ENCODE results near the gene NCF4.
A peak's percentile ranks its signal among the peaks of the same experiment; 100 is the strongest.

Gene NCF4

GRCh38 chr22:36874309-36874696 lies 13.5 kb downstream of the NCF4 start:
- peak in 1 of 2 experiments; percentile 39 for DNase-seq (ENCODE audit: low read depth in 1 of 2, low spot score in 1 of 2)
- in situ Hi-C loops (cut with HindIII; ENCODE audit: low pct_unique_long_range_greater_than_20kb, low sequenced_read_pairs), result no loop called here
- TF ChIP-seq JUND (IDR thresholded peaks at IDR 0.05; ENCODE audit: low read depth), result no peak

DNA sequence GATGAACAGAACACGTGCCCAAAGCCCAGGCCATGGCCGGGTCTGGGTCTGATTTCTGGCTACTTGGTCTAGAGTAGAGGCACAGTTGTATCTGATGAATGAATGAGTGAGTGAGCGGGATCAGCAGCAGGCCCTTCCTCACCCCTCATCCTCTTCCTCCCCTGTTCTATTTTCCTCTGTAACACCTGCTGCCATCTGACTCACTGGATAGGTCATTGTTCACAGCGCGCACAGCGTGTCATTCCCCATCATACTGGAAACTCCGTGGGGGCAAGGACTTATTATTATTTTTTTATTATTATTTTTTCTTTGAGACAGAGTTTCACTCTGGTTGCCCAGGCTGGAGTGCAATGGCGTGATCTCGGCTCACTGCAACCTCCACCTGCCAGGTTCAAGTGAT lies 13.9 kb downstream of the NCF4 start:
- DNase-seq (ENCODE audit: low read depth in 1 of 2, low spot score in 1 of 2), result no peak
- in situ Hi-C loops (cut with HindIII; ENCODE audit: low pct_unique_long_range_greater_than_20kb, low sequenced_read_pairs), result no loop called here
- TF ChIP-seq JUND (IDR thresholded peaks at IDR 0.05; ENCODE audit: low read depth), result no peak

GRCh38 chr22:36875741-36876140 lies 14.9 kb downstream of the NCF4 start:
- no peak for TF ChIP-seq JUND (IDR thresholded peaks at IDR 0.05; ENCODE audit: low read depth)
- in situ Hi-C loops (cut with HindIII; ENCODE audit: low pct_unique_long_range_greater_than_20kb, low sequenced_read_pairs), result no loop called here
- no peak for DNase-seq (ENCODE audit: low read depth in 1 of 2, low spot score in 1 of 2)

- in situ Hi-C loops (cut with HindIII; ENCODE audit: low pct_unique_long_range_greater_than_20kb, low sequenced_read_pairs), result no loop called here
- DNase-seq (ENCODE audit: low read depth in 1 of 2, low spot score in 1 of 2), result no peak
- TF ChIP-seq JUND (IDR thresholded peaks at IDR 0.05; ENCODE audit: low read depth), result no peak
These were observed 19.0 kb downstream of the NCF4 start for GRCh38 chr22:36879775-36880174.

- no peak for TF ChIP-seq JUND (IDR thresholded peaks at IDR 0.05; ENCODE audit: low read depth)
- in situ Hi-C loops (cut with HindIII; ENCODE audit: low pct_unique_long_range_greater_than_20kb, low sequenced_read_pairs), result no loop called here
- DNase-seq (ENCODE audit: low read depth in 1 of 2, low spot score in 1 of 2), result no peak
These were observed 20.9 kb downstream of the NCF4 start for GRCh38 chr22:36881504-36882245.

DNA sequence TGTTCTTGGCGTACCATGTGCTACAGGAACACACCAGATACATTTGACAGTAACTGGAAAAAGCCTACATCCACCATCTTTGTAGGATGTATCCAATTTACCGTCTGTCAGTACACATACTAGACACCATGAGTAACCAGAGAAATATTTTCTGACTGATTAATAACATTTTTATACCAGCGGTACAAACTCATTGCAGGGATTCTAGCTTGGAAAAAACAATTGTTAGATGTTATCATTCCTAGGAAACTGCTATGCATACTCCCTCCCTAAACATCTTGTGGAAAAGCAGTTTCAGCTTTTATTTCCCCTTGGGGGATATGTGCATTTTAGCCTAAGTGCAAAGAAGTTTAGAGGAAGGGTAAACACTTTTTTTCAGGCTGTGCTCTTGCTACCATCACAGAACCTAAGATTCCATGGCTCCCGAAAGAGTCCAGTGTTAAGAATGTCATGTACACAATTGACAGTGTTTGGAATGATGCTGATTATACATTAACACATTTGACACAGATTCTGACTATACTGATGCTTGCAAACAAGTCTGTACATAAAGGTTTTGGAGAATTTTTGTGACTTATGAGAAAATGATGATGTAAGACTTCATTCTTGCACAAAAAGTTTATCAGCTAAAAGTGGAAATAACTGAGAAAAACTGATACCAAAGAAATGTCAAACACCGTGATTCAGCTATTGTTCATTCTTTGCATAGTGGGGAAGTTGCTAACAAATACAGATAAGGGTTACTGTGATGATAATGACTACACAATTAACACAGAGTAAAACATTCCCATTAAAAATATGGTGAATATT lies 23.7 kb downstream of the NCF4 start:
- DNase-seq (ENCODE audit: low read depth in 1 of 2, low spot score in 1 of 2), result no peak
- no peak for TF ChIP-seq JUND (IDR thresholded peaks at IDR 0.05; ENCODE audit: low read depth)
- in situ Hi-C loops (cut with HindIII; ENCODE audit: low pct_unique_long_range_greater_than_20kb, low sequenced_read_pairs), result no loop called here

GRCh38 chr22:36885474-36885873 lies 24.7 kb downstream of the NCF4 start:
- in situ Hi-C loops (cut with HindIII; ENCODE audit: low pct_unique_long_range_greater_than_20kb, low sequenced_read_pairs), result no loop called here
- no peak for TF ChIP-seq JUND (IDR thresholded peaks at IDR 0.05; ENCODE audit: low read depth)
- DNase-seq (ENCODE audit: low read depth in 1 of 2, low spot score in 1 of 2), result no peak

- TF ChIP-seq JUND (IDR thresholded peaks at IDR 0.05; ENCODE audit: low read depth), result no peak
- in situ Hi-C loops (cut with HindIII; ENCODE audit: low pct_unique_long_range_greater_than_20kb, low sequenced_read_pairs), result no loop called here
- DNase-seq (ENCODE audit: low read depth in 1 of 2, low spot score in 1 of 2), result no peak
These were observed 25.2 kb downstream of the NCF4 start for GRCh38 chr22:36886016-36886415.

DNA sequence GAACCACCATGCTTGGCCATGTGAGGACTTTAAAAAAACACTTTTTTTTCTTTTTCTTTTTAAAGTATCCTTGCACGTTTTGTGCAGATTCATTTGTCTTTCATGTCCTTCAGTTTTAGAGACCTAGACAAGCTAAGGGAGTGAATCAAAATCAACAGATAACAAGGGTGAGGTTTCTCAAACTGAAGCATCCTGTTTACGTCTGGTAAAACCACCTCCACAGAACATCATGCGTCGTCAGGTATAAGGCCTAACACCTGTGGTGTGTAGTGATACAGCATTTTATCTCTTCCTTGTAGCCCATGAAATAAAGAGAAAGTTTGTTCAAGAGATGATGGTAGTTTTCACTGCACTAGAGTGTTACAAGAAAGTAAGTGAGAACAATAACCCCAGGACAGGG lies 26.4 kb downstream of the NCF4 start:
- no peak for TF ChIP-seq JUND (IDR thresholded peaks at IDR 0.05; ENCODE audit: low read depth)
- no peak for DNase-seq (ENCODE audit: low read depth in 1 of 2, low spot score in 1 of 2)
- in situ Hi-C loops (cut with HindIII; ENCODE audit: low pct_unique_long_range_greater_than_20kb, low sequenced_read_pairs), result no loop called here

DNA sequence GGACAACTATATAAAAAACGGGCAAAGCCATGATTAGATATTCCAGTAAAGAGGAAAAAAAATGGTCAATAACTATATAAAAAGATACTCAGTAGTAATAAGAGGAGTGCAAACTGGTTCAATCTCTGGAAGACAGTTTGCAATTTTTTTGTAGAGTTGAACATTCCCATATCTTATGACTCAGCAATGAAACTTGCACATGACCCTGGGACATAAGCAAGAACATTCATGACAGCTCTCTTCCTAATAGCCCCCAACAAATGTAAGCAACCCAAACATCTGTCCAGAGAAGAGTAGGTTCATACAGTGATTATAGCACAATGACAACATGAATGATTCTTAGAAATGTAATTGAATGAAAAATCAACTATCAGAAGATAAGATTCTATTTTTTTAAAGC lies 30.8 kb downstream of the NCF4 start:
- DNase-seq (ENCODE audit: low read depth in 1 of 2, low spot score in 1 of 2), result no peak
- no peak for TF ChIP-seq JUND (IDR thresholded peaks at IDR 0.05; ENCODE audit: low read depth)
- in situ Hi-C loops (cut with HindIII; ENCODE audit: low pct_unique_long_range_greater_than_20kb, low sequenced_read_pairs), result no loop called here

GRCh38 chr22:36892292-36892691 lies 31.5 kb downstream of the NCF4 start:
- TF ChIP-seq JUND (IDR thresholded peaks at IDR 0.05; ENCODE audit: low read depth), result no peak
- no peak for DNase-seq (ENCODE audit: low read depth in 1 of 2, low spot score in 1 of 2)
- in situ Hi-C loops (cut with HindIII; ENCODE audit: low pct_unique_long_range_greater_than_20kb, low sequenced_read_pairs), result no loop called here

DNA sequence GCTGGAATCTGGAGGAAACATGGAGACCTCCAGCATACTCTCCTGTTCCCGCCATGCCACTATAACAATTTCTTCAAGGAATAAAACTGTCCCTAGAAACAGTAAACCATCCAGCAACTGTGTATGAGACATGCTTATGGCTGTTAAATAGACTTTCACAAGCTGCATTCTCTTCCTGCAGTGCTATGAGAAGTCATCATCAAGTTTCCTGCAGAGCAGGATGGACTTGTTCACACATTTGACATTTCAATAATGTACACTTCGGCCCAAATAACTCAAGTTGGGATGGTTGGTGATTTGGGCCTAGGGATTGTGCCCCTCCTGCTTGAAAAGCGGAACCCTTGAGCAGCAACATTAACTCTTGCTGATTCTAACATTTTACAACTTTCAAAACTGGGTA lies 32.5 kb downstream of the NCF4 start:
- no peak for TF ChIP-seq JUND (IDR thresholded peaks at IDR 0.05; ENCODE audit: low read depth)
- DNase-seq (ENCODE audit: low read depth in 1 of 2, low spot score in 1 of 2), result peak in 1 of 2 experiments; percentile 39
- in situ Hi-C loops (cut with HindIII; ENCODE audit: low pct_unique_long_range_greater_than_20kb, low sequenced_read_pairs), result no loop called here

GRCh38 chr22:36894266-36894665 lies 33.5 kb downstream of the NCF4 start:
- DNase-seq (ENCODE audit: low read depth in 1 of 2, low spot score in 1 of 2), result no peak
- no peak for TF ChIP-seq JUND (IDR thresholded peaks at IDR 0.05; ENCODE audit: low read depth)
- in situ Hi-C loops (cut with HindIII; ENCODE audit: low pct_unique_long_range_greater_than_20kb, low sequenced_read_pairs), result no loop called here

Data from T47D (cell line).